K562 (cell line): ENCODE measurements around the gene NOL4L. TPM values are rescaled to one million over a fixed set of nuclear protein-coding genes. Genes with fewer than 3 reads are reported as not detected.

Source experiments
- CREB1 ChIP-seq, 2 experiments: sonication (generic) in 1 of 2; formaldehyde crosslinking in 1 of 2; IDR thresholded peaks; 2 replicates each; pipeline versions ENCODE4 v1.6.1 to v1.8.0; 2012 to 2022; ENCODE audit warnings: inconsistent platforms in 1 of 2, mild to moderate bottlenecking in 1 of 2, missing genetic modification reagents in 1 of 2, moderate library complexity in 1 of 2
- DLX4 ChIP-seq: fragments of 250-450 bp; sonication (Bioruptor Pico); IDR thresholded peaks from 2 replicates; pipeline ENCODE4 v1.6.1; 2021; ENCODE audit warnings: mild to moderate bottlenecking
- E2F6 ChIP-seq, 2 experiments: IDR thresholded peaks; 2 replicates each; pipeline ENCODE4 v1.6.1; 2011; ENCODE audit warnings: borderline replicate concordance in 1 of 2, control low read depth in 1 of 2, low read depth in 1 of 2, low read length in 1 of 2, mild to moderate bottlenecking in 1 of 2, mixed read lengths in 1 of 2, moderate library complexity in 1 of 2; ENCODE audit not compliant: insufficient read depth in 1 of 2, insufficient read length in 1 of 2, poor library complexity in 1 of 2, severe bottlenecking in 1 of 2; ENCODE audit errors: extremely low read depth in 1 of 2
- HMGXB4 ChIP-seq: sonication (generic); formaldehyde crosslinking; IDR thresholded peaks from 2 replicates; pipeline ENCODE4 v1.8.1; 2023; ENCODE audit warnings: mild to moderate bottlenecking, missing genetic modification reagents
- IFI16 ChIP-seq: fragments of 250-450 bp; sonication (Bioruptor Pico); IDR thresholded peaks from 2 replicates; pipeline ENCODE4 v2.1.2; 2022; ENCODE audit warnings: mild to moderate bottlenecking, inconsistent platforms
- KLF10 ChIP-seq: fragments of 250-450 bp; sonication (Bioruptor Pico); IDR thresholded peaks from 2 replicates; pipeline ENCODE4 v1.6.1; 2021; ENCODE audit warnings: matching md5 sums
- MNT ChIP-seq, 2 experiments: fragments of 450-650 bp; conservative IDR thresholded peaks; 2 replicates each; pipeline ENCODE4 v1.6.1; 2017; ENCODE audit warnings: mild to moderate bottlenecking in 2 of 2, moderate library complexity in 2 of 2
- MYBL2 ChIP-seq, 2 experiments: fragments of 450-650 bp in 1 of 2; sonication (generic) in 1 of 2; formaldehyde crosslinking in 1 of 2; IDR thresholded peaks; 2 replicates each; pipeline versions ENCODE4 v1.6.1 to v1.8.1; 2017 to 2022; ENCODE audit warnings: borderline replicate concordance in 1 of 2, inconsistent platforms in 1 of 2, low read depth in 1 of 2, mild to moderate bottlenecking in 1 of 2, missing genetic modification reagents in 1 of 2, moderate library complexity in 1 of 2
- RBM14 ChIP-seq: fragments of 200-400 bp; formaldehyde crosslinking; IDR thresholded peaks from 2 replicates; pipeline ENCODE4 v1.6.1; 2018; ENCODE audit warnings: low read depth, mild to moderate bottlenecking, low read length, moderate library complexity, borderline replicate concordance; ENCODE audit not compliant: insufficient read depth
- TARDBP ChIP-seq: fragments of 450-650 bp; IDR thresholded peaks from 2 replicates; pipeline ENCODE4 v1.6.1; 2016
- TFAP4 ChIP-seq: sonication (generic); formaldehyde crosslinking; IDR thresholded peaks from 2 replicates; pipeline ENCODE4 v1.8.0; 2022; ENCODE audit warnings: missing genetic modification reagents, mild to moderate bottlenecking, moderate library complexity, borderline replicate concordance
- WHSC1 ChIP-seq: IDR thresholded peaks from one replicate; pipeline ENCODE4 v1.6.1; 2012; ENCODE audit warnings: low read length, control low read depth, inconsistent platforms
- ZNF263 ChIP-seq: sonication (generic); formaldehyde crosslinking; IDR thresholded peaks from 2 replicates; pipeline ENCODE4 v1.8.0; 2022; ENCODE audit warnings: mild to moderate bottlenecking, missing genetic modification reagents, borderline replicate concordance
- ZNF830 ChIP-seq: fragments of 250-450 bp; sonication (Bioruptor Pico); IDR thresholded peaks from 2 replicates; pipeline ENCODE4 v1.5.0; 2021; ENCODE audit warnings: mild to moderate bottlenecking
- polyA plus RNA-seq, 8 experiments: library from polyadenylated mRNA; depleted of rRNA in 4 of 8; stranded (reverse) in 5 of 8; unstranded in 3 of 8; fragments of >200 nt; fragmentation: Nextera tagmentation in 2 of 8; fragmentation: Illumina TruSeq in 1 of 8; extraction: Ambion mirVana in 2 of 8; extraction: Trizol in 1 of 8; gene quantifications; 2 replicates each; pipeline versions ENCODE4 v1.2.1 to v1.2.3, GENCODE V29; 2011 to 2014; ENCODE audit warnings: inconsistent platforms in 1 of 8, missing spikeins in 1 of 8
- total RNA-seq, 7 experiments: library from RNA; depleted of rRNA in 6 of 7; stranded (reverse); fragments of >200 nt in 6 of 7; fragmentation: Illumina TruSeq in 2 of 7; extraction: Trizol in 2 of 7; gene quantifications; 2 replicates each; pipeline versions ENCODE4 v1.2.1 to v1.2.3, GENCODE V29; 2011 to 2021; ENCODE audit warnings: low replicate concordance in 1 of 7
- TF ChIP-seq, protein P1 (sequence below), 2 experiments: IDR thresholded peaks in 1 of 2; conservative IDR thresholded peaks in 1 of 2; 2 replicates each; pipeline ENCODE4 v1.6.1; 2016; ENCODE audit warnings: low read depth in 2 of 2, mild to moderate bottlenecking in 1 of 2, missing compliant biosample characterization in 1 of 2, missing genetic modification characterization in 1 of 2, moderate library complexity in 1 of 2

NOL4L gene
- total and polyA plus RNA-seq, 9 of the 15 experiments (the other 6 are each of a cell fraction or from before 2014, with no cell fraction given): 5.1 to 36.2 (median 13.6) TPM

- TF ChIP-seq MYBL2 (IDR thresholded peaks at IDR 0.05; ENCODE audit: low read depth): no peak
- TF ChIP-seq MYBL2 (CRISPR knock-in tag; IDR thresholded peaks at IDR 0.05; ENCODE audit: borderline replicate concordance): no peak
- TF ChIP-seq WHSC1: no peak
- TF ChIP-seq ZNF263 (CRISPR knock-in tag): peak; percentile 44; the same call in 1 of the 2 replicates
- TF ChIP-seq CREB1 (IDR thresholded peaks at IDR 0.05): no peak
- peak; percentile 22; the same call in 1 of the 2 replicates for TF ChIP-seq CREB1 (CRISPR knock-in tag; IDR thresholded peaks at IDR 0.05)
- peak; percentile 57; the same call in 1 of the 2 replicates for TF ChIP-seq TFAP4
- peak in 1 of 2 experiments; percentile 63 for TF ChIP-seq E2F6 (IDR thresholded peaks at IDR 0.05; ENCODE audit: borderline replicate concordance in 1 of 2, extremely low read depth in 1 of 2, insufficient read depth in 1 of 2, insufficient read length in 1 of 2, low read depth in 1 of 2, low read length in 1 of 2, poor library complexity in 1 of 2, severe bottlenecking in 1 of 2)
- TF ChIP-seq, protein P1, sequence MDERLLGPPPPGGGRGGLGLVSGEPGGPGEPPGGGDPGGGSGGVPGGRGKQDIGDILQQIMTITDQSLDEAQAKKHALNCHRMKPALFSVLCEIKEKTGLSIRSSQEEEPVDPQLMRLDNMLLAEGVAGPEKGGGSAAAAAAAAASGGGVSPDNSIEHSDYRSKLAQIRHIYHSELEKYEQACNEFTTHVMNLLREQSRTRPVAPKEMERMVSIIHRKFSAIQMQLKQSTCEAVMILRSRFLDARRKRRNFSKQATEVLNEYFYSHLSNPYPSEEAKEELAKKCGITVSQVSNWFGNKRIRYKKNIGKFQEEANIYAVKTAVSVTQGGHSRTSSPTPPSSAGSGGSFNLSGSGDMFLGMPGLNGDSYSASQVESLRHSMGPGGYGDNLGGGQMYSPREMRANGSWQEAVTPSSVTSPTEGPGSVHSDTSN (CRISPR knock-in tag; IDR thresholded peaks at IDR 0.05; ENCODE audit: low read depth): no peak
- TF ChIP-seq, protein P1 (tag; conservative IDR thresholded peaks at IDR 0.05; ENCODE audit: low read depth): no peak
- no peak for TF ChIP-seq DLX4 (CRISPR knock-in tag)
- no peak for TF ChIP-seq IFI16
- TF ChIP-seq RBM14: no peak
- no peak for TF ChIP-seq ZNF830 (CRISPR knock-in tag)
- no peak for TF ChIP-seq TARDBP
- TF ChIP-seq HMGXB4 (CRISPR knock-in tag): no peak
- TF ChIP-seq MNT (conservative IDR thresholded peaks at IDR 0.05): peak in 1 of 2 experiments; percentile 47; a peak in 1 of 4 replicates
- TF ChIP-seq KLF10 (CRISPR knock-in tag): no peak
These were observed 111.7 kb downstream of the NOL4L start (continued) for GRCh38 chr20:32473231-32474008.
